K562 (cell line): Measurements from ENCODE around the gene TFB2M. TPM values are rescaled to one million over a fixed set of nuclear protein-coding genes. Genes with fewer than 3 reads are reported as not detected.

Experiments
- ARID3A ChIP-seq: IDR thresholded peaks from 2 replicates; pipeline ENCODE4 v1.6.1; 2012; ENCODE audit warnings: low read depth, low read length, improper control_type of control experiment, borderline replicate concordance
- BHLHE40 ChIP-seq: IDR thresholded peaks from 2 replicates; pipeline ENCODE4 v1.6.1; 2011; ENCODE audit warnings: low read length, improper control_type of control experiment
- CBX1 ChIP-seq: sonication (generic); IDR thresholded peaks from 2 replicates; pipeline ENCODE4 v1.6.1; 2016; ENCODE audit warnings: antibody characterized with exemption, low read depth, mild to moderate bottlenecking
- CHD2 ChIP-seq: IDR thresholded peaks from 2 replicates; pipeline ENCODE4 v1.6.1; 2011; ENCODE audit warnings: low read depth, low read length
- CTCFL ChIP-seq: IDR thresholded peaks from 2 replicates; pipeline ENCODE4 v1.6.1; 2011; ENCODE audit warnings: borderline replicate concordance, low read depth, mild to moderate bottlenecking, moderate library complexity, low read length; ENCODE audit not compliant: insufficient read depth, poor library complexity, severe bottlenecking
- ILF3 ChIP-seq: fragments of 450-650 bp; IDR thresholded peaks from 2 replicates; pipeline ENCODE4 v1.6.1; 2018; ENCODE audit warnings: antibody characterized with exemption, mild to moderate bottlenecking, moderate library complexity, borderline replicate concordance
- MAZ ChIP-seq, 2 experiments: fragments of 450-650 bp in 1 of 2; sonication (generic) in 1 of 2; formaldehyde crosslinking; IDR thresholded peaks in 1 of 2; conservative IDR thresholded peaks in 1 of 2; 2 replicates each; pipeline versions ENCODE4 v1.4.0 to v1.5.0; 2020; ENCODE audit warnings: mild to moderate bottlenecking in 1 of 2, missing genetic modification reagents in 1 of 2
- NR0B1 ChIP-seq: fragments of 450-650 bp; IDR thresholded peaks from one replicate; pipeline ENCODE4 v1.6.1; 2018; ENCODE audit warnings: mild to moderate bottlenecking, moderate library complexity; ENCODE audit not compliant: partially characterized antibody
- REST ChIP-seq, 2 experiments: fragments of 450-650 bp; formaldehyde crosslinking in 1 of 2; IDR thresholded peaks; 2 replicates each; pipeline versions ENCODE4 v1.4.0 to v1.6.1; 2014 to 2020; ENCODE audit warnings: mild to moderate bottlenecking in 2 of 2, borderline replicate concordance in 1 of 2, low read depth in 1 of 2
- RFX7 ChIP-seq: fragments of 250-450 bp; sonication (Bioruptor Pico); IDR thresholded peaks from 2 replicates; pipeline ENCODE4 v1.5.1; 2021; ENCODE audit warnings: mild to moderate bottlenecking
- TRIM24 ChIP-seq, 2 experiments: fragments of 450-650 bp; IDR thresholded peaks; 2 replicates each; pipeline ENCODE4 v1.6.1; 2016
- ZNF668 ChIP-seq: fragments of 250-450 bp; sonication (Bioruptor Pico); IDR thresholded peaks from 2 replicates; pipeline ENCODE4 v1.8.0; 2022; ENCODE audit warnings: mild to moderate bottlenecking, inconsistent platforms
- ZNF766 ChIP-seq: fragments of 200-800 bp; sonication (Bioruptor generic); conservative IDR thresholded peaks from 2 replicates; pipeline ENCODE4 v1.6.1; 2016; ENCODE audit warnings: missing genetic modification characterization, missing compliant biosample characterization
- polyA plus RNA-seq, 8 experiments: library from polyadenylated mRNA; depleted of rRNA in 4 of 8; stranded (reverse) in 5 of 8; unstranded in 3 of 8; fragments of >200 nt; fragmentation: Nextera tagmentation in 2 of 8; fragmentation: Illumina TruSeq in 1 of 8; extraction: Ambion mirVana in 2 of 8; extraction: Trizol in 1 of 8; gene quantifications; 2 replicates each; pipeline versions ENCODE4 v1.2.1 to v1.2.3, GENCODE V29; 2011 to 2014; ENCODE audit warnings: inconsistent platforms in 1 of 8, missing spikeins in 1 of 8
- total RNA-seq, 7 experiments: library from RNA; depleted of rRNA in 6 of 7; stranded (reverse); fragments of >200 nt in 6 of 7; fragmentation: Illumina TruSeq in 2 of 7; extraction: Trizol in 2 of 7; gene quantifications; 2 replicates each; pipeline versions ENCODE4 v1.2.1 to v1.2.3, GENCODE V29; 2011 to 2021; ENCODE audit warnings: low replicate concordance in 1 of 7

Gene TFB2M
- total and polyA plus RNA-seq, 9 of the 15 experiments (the other 6 are each of a cell fraction or from before 2014, with no cell fraction given): 55.1 to 162 (median 70.6) TPM

- 0 out of 2 replicates have a peak, but pooled peaks have one; percentile 22 for TF ChIP-seq ZNF766 (CRISPR knock-in tag)
- TF ChIP-seq ZNF668 (CRISPR knock-in tag): 0 out of 2 replicates have a peak, but pooled peaks have one; percentile 16
- TF ChIP-seq TRIM24 (IDR thresholded peaks at IDR 0.05): no peak
- TF ChIP-seq ILF3: no peak
- peak; percentile 94 for TF ChIP-seq REST (IDR thresholded peaks at IDR 0.05; ENCODE audit: borderline replicate concordance)
- no peak for TF ChIP-seq REST (CRISPR knock-in tag; IDR thresholded peaks at IDR 0.05; ENCODE audit: low read depth)
- TF ChIP-seq CTCFL: peak; percentile 65
- TF ChIP-seq ARID3A: 0 out of 2 replicates have a peak, but pooled peaks have one; percentile 43
- TF ChIP-seq RFX7 (CRISPR knock-in tag): 0 out of 2 replicates have a peak, but pooled peaks have one; percentile 13
- TF ChIP-seq CHD2: no peak
- TF ChIP-seq BHLHE40: no peak
- no peak for TF ChIP-seq CBX1
- 0 out of 4 replicates have a peak, but pooled peaks of 1 of the 2 experiments have one; percentile 26 for TF ChIP-seq MAZ (CRISPR knock-in tag; conservative IDR thresholded peaks at IDR 0.05 in 1 of 2, IDR thresholded peaks at IDR 0.05 in 1 of 2)
- TF ChIP-seq NR0B1: no peak
Observed at GRCh38 chr1:246492611-246493245, 73.3 kb downstream of the TFB2M start (continued).
